Heart left ventricle (tissue), 16 donors: ENCODE results near the gene THUMPD2. TPM values are rescaled to one million over a fixed set of nuclear protein-coding genes. Genes with fewer than 3 reads are reported as not detected.
A peak's percentile ranks its signal among the peaks of the same experiment; 100 is the strongest.

Experiments used
- ATAC-seq, 4 donors: fragments of 200-7000 bp; cut with Tn5 transposase; one replicate each; pipeline ENCODE4 v1.9.1; 2020 to 2022; ENCODE audit warnings: moderate library complexity in 4 of 4, mild to moderate bottlenecking in 3 of 4, moderate number of reproducible peaks in 1 of 4
- DNase-seq, 5 donors: peaks; one replicate each; pipeline ENCODE4 v3.0.0-alpha.2; 2020
- H3K27ac ChIP-seq, 12 donors: fragments of 200-600 bp; sonication (generic) in 4 of 12; one replicate each; pipeline versions ENCODE4 v1.5.0 to v1.8.0; 2016 to 2022; ENCODE audit warnings: mild to moderate bottlenecking in 2 of 12
- H3K27me3 ChIP-seq, 9 donors: fragments of 200-600 bp; sonication (generic) in 2 of 9; one replicate each; pipeline versions ENCODE4 v1.5.1 to v1.8.0; 2016 to 2022; ENCODE audit warnings: mild to moderate bottlenecking in 3 of 9
- H3K36me3 ChIP-seq, 9 donors: fragments of 200-600 bp; sonication (generic) in 2 of 9; one replicate each; pipeline versions ENCODE4 v1.5.0 to v1.8.0; 2018 to 2022; ENCODE audit warnings: mild to moderate bottlenecking in 2 of 9
- H3K4me1 ChIP-seq, 12 donors: fragments of 200-600 bp; sonication (generic) in 4 of 12; one replicate each; pipeline versions ENCODE4 v1.5.0 to v1.8.0; 2016 to 2022; ENCODE audit warnings: mild to moderate bottlenecking in 3 of 12
- H3K4me3 ChIP-seq, 12 donors: fragments of 200-600 bp; sonication (generic) in 4 of 12; one replicate each; pipeline versions ENCODE4 v1.5.0 to v1.8.0; 2017 to 2022; ENCODE audit warnings: mild to moderate bottlenecking in 9 of 12, moderate library complexity in 4 of 12
- H3K9me3 ChIP-seq, 12 donors: fragments of 200-600 bp; sonication (generic) in 4 of 12; one replicate each; pipeline versions ENCODE4 v1.5.0 to v1.8.0; 2016 to 2022; ENCODE audit warnings: mild to moderate bottlenecking in 1 of 12
- POLR2A ChIP-seq, 2 donors: fragments of 450-650 bp; IDR thresholded peaks; one replicate each; pipeline ENCODE4 v1.6.1; 2017; ENCODE audit warnings: antibody characterized with exemption in 2 of 2, mild to moderate bottlenecking in 2 of 2, moderate library complexity in 2 of 2
- WGBS, 4 donors: extraction: QIAGEN DNeasy Blood & Tissue Kit in 2 of 4; methylation state at CpG; one replicate each; pipeline versions ENCODE4 v1.1.5 to v1.1.7; 2013 to 2018; 5-methylcytosine and 5-hydroxymethylcytosine counted together
- intact Hi-C, 10 donors: fragments of 100-400 bp; cut with DNase I; formaldehyde crosslinking; loops; one replicate each; pipeline versions ENCODE4 v1.11.1 to v1.14.2; 2022
- polyA plus RNA-seq, 2 donors: library from polyadenylated mRNA; stranded (reverse); fragments of 200-250 nt; gene quantifications; one replicate each; pipeline ENCODE4 v1.2.3, GENCODE V29; 2013
- total RNA-seq, 9 donors: library from RNA; depleted of rRNA in 2 of 9; stranded (reverse); fragments of >200 nt in 2 of 9; fragmentation: NEBNext Ultra II Directional in 3 of 9; extraction: Animal tissue kit (Norgen Biotek cat#: 25700) in 3 of 9; gene quantifications; one replicate each; pipeline versions ENCODE4 v1.1.0 to v1.2.4, GENCODE V29; 2016 to 2023
- TF ChIP-seq, protein P1 (sequence below), 12 donors: fragments of 200-600 bp; sonication (generic) in 4 of 12; IDR thresholded peaks; one replicate each; pipeline versions ENCODE4 v1.5.0 to v1.8.0; 2018 to 2022; ENCODE audit warnings: antibody characterized with exemption in 12 of 12, mild to moderate bottlenecking in 5 of 12
- donor health status: ischemic (EF 13 %, LVEDD 7.1; RV severe dilation, severe dysfunction).
- donor health status: healthy with polysubstance abuse.
- donor health status: DM: no; HTN: yes; CAD: no.
- donor health status: DM: no; HTN: no; CAD: no.
- donor health status: ischemic (EF 25% LVEDD 6.9; RV normal size, moderate dysfunction).
- donor health status: ischemic (EF 25% LVEDD 5.7; RV mildly dilated, moderate dysfunction).
- donor health status: healthy.
- donor health status: DM: yes; HTN: yes; CAD: no.
- donor health status: ischemic (EF 35%, LVEDD 5.7; RV mildly dilated, moderate dysfunction).
- donor health status: nonischemic (EF 11% LVEDD 7.7; RV severe dilation, severe dysfunction).
- donor health status: DM: yes; HTN: yes; CAD: no.
- donor health status: PGD.
- donor health status: ischemic (EF 29% LVEDD 5.4; RV normal size, mild dysfunction).
- donor health status: nonischemic (EF 23%, LVEDD 6.1; RV moderate dilation, normal function).

The THUMPD2 gene
- total and polyA plus RNA-seq, 11 donors: 3.6 to 6.2 (median 5.3) TPM

DNA sequence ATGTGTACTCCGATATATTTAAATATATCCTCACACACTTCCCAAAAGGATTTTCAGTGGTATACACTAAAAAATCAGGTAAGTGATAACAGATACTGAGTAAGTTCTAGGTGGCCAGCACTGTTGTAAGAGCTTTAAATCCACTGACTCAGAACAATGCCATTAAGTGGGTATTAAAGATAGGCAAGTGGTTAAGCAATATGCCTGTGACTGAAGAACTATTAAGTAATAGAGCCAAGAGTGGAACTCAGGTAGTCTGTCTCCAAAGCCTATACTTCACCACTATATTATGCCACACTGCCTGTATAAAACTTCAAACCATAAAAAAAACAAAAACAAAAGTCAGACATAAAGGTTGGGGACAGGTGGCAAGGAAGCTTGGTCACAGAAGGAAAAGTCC lies 37.2 kb downstream of the THUMPD2 start:
- H3K4me3 ChIP-seq: no peak overlapping the region
- ATAC-seq: peak in 1 of 4 donors; percentile 61
- 96 to 100% (median 99%) methylated on average over 1 of the region's 1 CpG for WGBS, 4 donors

GRCh38 chr2:39739386-39739785 lies 39.7 kb downstream of the THUMPD2 start:
- WGBS, 4 donors: 47 to 58% (median 48%) methylated on average over 5 of the region's 5 CpGs
- peaks cover 0 to 15% (median 0%) of the 10 kb centered on the region in 12 donors for H3K4me1 ChIP-seq
- intact Hi-C loops: loop anchor here in 1 of 10 donors (10.0 kb wide), 1 partner anchor 365 kb away; no protein-coding TSS in a partner anchor
- DNase-seq (no peak), ATAC-seq (no peak)
- no peak for TF ChIP-seq POLR2A (IDR thresholded peaks at IDR 0.05)
- TF ChIP-seq, protein P1, sequence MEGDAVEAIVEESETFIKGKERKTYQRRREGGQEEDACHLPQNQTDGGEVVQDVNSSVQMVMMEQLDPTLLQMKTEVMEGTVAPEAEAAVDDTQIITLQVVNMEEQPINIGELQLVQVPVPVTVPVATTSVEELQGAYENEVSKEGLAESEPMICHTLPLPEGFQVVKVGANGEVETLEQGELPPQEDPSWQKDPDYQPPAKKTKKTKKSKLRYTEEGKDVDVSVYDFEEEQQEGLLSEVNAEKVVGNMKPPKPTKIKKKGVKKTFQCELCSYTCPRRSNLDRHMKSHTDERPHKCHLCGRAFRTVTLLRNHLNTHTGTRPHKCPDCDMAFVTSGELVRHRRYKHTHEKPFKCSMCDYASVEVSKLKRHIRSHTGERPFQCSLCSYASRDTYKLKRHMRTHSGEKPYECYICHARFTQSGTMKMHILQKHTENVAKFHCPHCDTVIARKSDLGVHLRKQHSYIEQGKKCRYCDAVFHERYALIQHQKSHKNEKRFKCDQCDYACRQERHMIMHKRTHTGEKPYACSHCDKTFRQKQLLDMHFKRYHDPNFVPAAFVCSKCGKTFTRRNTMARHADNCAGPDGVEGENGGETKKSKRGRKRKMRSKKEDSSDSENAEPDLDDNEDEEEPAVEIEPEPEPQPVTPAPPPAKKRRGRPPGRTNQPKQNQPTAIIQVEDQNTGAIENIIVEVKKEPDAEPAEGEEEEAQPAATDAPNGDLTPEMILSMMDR (IDR thresholded peaks at IDR 0.05): no peak
- H3K27me3 ChIP-seq: no peaks in the 10 kb centered on the region
- no peaks in the 10 kb centered on the region for H3K9me3 ChIP-seq
- peaks cover 0 to 97% (median 88%) of the 10 kb centered on the region in 9 donors for H3K36me3 ChIP-seq
- no peak overlapping the region for H3K27ac ChIP-seq
- no peak overlapping the region for H3K4me3 ChIP-seq

More for the DNA sequence above, 37.2 kb downstream of the THUMPD2 start:
- peaks cover 0 to 15% (median 0%) of the 10 kb centered on the region in 12 donors for H3K4me1 ChIP-seq
- H3K9me3 ChIP-seq: no peaks in the 10 kb centered on the region
- H3K36me3 ChIP-seq: peaks cover 0 to 97% (median 81%) of the 10 kb centered on the region in 9 donors
- intact Hi-C loops: no loop called here
- no peaks in the 10 kb centered on the region for H3K27me3 ChIP-seq
- DNase-seq: no peak
- H3K27ac ChIP-seq: no peak overlapping the region
- TF ChIP-seq, protein P1 (IDR thresholded peaks at IDR 0.05): no peak
- no peak for TF ChIP-seq POLR2A (IDR thresholded peaks at IDR 0.05)

GRCh38 chr2:39738936-39739335 lies 40.1 kb downstream of the THUMPD2 start:
- DNase-seq: no peak
- H3K4me1 ChIP-seq: peaks cover 0 to 15% (median 0%) of the 10 kb centered on the region in 12 donors
- no peak for ATAC-seq
- no peaks in the 10 kb centered on the region for H3K9me3 ChIP-seq
- intact Hi-C loops: loop anchor here in 1 of 10 donors (10.0 kb wide), 1 partner anchor 364 kb away; no protein-coding TSS in a partner anchor
- no peaks in the 10 kb centered on the region for H3K27me3 ChIP-seq
- H3K36me3 ChIP-seq: peaks cover 0 to 94% (median 85%) of the 10 kb centered on the region in 9 donors
- H3K4me3 ChIP-seq: no peak overlapping the region
- TF ChIP-seq, protein P1 (IDR thresholded peaks at IDR 0.05): no peak
- no peak for TF ChIP-seq POLR2A (IDR thresholded peaks at IDR 0.05)
- H3K27ac ChIP-seq: no peak overlapping the region
- WGBS, 4 donors: 75 to 87% (median 81%) methylated on average over 2 of the region's 2 CpGs

DNA sequence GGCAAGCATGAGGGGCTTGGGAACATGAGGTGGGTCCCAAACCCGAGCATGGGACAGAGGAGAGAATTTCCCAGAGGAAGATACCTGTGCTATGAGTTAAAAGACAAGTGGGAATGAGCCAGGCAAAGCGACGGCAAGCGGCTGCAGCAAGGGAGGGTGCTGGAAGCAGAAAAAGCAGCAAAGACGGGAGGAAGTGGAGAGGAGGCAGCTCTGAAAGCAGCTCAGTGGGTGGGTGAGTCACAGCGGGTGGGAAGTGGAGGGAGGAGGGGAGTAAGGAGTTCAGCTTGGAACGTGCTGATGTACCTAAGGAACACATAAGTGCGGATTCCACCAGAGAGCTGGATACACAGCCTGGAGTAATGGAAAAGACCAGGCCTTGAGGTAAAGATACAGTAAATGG lies 41.4 kb downstream of the THUMPD2 start:
- Histone ChIP-seq H3K4me3 (peak overlapping the region in 1 of 12 donors; percentile 38), H3K27me3 (no peaks in the 10 kb centered on the region), H3K27ac (peak overlapping the region in 1 of 12 donors; percentile 20), H3K9me3 (no peaks in the 10 kb centered on the region), H3K36me3 (peaks cover 0 to 86% (median 73%) of the 10 kb centered on the region in 9 donors), H3K4me1 (peaks cover 0 to 14% (median under 1%) of the 10 kb centered on the region in 12 donors)
- no peak for TF ChIP-seq POLR2A (IDR thresholded peaks at IDR 0.05)
- TF ChIP-seq, protein P1 (IDR thresholded peaks at IDR 0.05): no peak
- intact Hi-C loops: loop anchor here in 1 of 10 donors (10.0 kb wide), 1 partner anchor 363 kb away; no protein-coding TSS in a partner anchor
- ATAC-seq (peak in 2 of 4 donors; percentile 42 to 58), DNase-seq (no peak)
- WGBS, 4 donors: 83 to 85% (median 85%) methylated on average over 8 of the region's 8 CpGs
